Measurements from ENCODE around the gene KRTAP4-9.
"Not testable (repeated sequence)": the region's sequence is repeated elsewhere in the genome, so short reads cannot be mapped to it uniquely, and the experiment has no call there.

The KRTAP4-9 gene

DNA sequence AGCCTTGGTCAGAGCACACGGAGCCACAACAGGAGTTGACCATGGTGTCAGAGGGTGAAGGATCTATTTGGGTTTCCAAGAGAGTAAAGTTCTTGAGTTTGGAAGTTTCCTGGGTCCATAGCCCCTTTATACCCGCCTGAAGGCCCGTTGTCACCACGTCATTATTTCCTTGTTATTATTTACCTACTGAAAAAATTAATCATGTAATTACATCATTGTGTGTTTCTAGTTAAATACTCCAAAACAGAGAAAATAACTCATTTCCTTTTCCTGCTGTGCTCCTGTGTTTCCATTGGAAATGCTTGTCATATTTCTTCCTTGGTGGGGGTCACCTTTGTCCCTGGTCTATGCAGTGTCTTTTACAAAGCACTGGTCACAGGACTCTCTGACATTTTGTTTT is 7.1 kb upstream of the KRTAP4-9 start, which contains the start of gene KRTAP4-8:
TSS of gene KRTAP4-8 (minus strand) at position 101 of the 400 bp plus-strand sequence. CDS start at position 43, 58 bp downstream.
- no peak for DNase-seq (ENCODE audit: low read depth in 2 of 2)

DNA sequence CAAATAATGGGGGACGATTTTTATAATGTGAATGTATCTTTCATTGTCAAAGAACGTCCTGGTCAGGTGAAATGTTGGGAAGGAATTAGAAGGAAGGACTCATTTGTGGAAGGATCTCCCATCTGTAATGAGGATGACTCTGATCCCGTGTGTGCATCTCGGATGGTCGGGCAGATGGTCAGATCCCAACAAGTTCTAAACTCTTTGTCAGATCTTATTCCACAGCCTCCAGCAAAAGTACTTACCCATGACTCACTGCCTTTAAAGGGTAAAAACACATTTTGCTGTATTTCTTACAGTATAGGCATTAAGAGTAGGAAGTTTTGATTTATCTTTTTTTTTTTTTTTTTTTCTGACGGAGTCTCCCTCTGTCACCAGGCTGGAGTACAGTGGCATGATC is 6.7 kb upstream of the KRTAP4-9 start:
- DNase-seq (ENCODE audit: low read depth in 2 of 2), result no peak

DNA sequence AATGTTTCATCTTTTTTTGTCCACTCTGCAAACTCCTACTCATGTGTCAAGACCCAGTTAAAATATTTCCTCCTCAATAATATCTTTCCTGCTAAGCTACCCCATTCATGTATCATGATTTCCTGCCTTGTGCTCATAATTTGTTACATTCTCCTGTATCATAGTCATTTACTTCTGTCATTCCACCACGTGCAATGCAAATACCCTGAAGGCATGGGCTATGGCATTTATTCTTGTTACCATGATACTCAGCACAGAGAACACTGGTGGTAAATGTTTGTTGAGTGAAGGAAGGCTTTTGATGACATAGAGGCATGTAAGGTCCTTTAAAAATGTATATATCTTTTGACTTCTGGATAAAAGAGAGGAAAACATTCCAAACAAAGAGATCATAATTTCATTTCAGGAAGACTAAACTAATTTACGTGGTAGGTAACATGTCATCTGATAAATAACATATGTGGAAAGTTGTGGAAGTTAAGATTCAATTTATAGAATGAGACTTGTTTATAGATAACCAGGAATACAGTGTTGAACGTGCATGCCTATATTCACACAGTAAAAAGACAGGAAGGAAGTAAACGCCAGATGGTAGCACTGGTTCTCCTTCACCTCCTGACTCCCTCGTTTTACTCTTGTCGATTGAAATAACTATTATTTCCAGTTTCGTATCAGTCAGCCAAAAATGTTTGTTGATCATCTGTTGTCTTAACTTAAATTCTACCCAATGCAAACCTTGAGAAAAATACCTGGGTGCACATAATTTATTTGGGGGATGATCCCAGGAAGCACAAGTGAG is 5.3 kb upstream of the KRTAP4-9 start:
- peak; percentile 68 to 69 for DNase-seq (ENCODE audit: low read depth in 2 of 2)

DNA sequence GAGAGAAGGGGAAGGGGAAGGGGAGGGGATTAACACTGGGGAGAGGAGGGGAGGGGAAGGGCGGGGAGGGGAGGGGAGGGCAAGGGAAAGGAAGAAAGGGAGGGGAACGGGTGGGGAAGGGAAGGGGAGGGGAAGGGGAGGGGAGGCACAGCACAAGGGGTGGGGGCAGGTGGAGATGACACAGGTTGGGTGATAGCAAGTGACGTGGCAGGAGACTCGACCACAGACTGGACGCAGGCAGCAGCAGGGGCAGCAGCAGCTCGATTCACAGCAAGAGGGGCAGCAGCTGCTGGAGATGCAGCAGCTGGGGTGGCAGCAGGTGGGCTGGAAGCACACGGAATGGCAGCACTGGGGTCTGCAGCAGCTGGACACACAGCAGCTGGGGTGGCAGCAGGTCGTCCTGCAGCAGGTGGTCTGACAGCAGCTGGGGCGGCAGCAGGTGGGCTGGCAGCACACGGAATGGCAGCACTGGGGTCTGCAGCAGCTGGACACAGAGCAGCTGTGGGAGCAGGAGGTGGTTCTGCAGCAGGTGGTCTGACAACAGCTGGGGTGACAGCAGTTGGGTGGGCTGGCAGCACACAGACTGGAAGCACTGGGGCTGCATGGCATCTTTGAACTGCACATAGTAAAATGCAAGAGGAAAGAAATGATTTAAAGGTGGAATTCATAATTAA is 3.5 kb upstream of the KRTAP4-9 start, which contains the start of gene KRTAP4-16:
TSS of gene KRTAP4-16 (minus strand) at position 624 of the 674 bp plus-strand sequence. CDS start at position 624, 0 bp downstream.
- DNase-seq (ENCODE audit: low read depth in 2 of 2), result no peak

DNA sequence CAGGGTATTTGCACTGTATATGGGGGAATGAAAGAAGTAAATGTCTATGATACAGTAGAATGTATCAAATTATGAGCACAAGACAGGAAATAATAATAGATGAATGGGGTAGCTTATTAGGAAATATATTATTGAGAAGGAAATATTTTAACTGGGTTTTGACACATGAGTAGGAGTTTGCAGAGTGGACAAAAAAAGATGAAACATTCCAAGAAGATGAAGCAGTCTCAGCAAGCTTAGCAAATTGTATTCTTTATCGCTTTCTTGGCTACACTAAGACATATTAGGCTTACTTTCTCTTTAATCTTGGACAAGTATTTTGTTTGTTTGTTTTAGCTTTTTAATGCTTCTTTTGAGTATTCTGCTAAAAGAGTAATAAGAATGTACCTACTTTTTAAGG is 1.3 kb upstream of the KRTAP4-9 start:
- no peak for DNase-seq (ENCODE audit: low read depth in 2 of 2)

DNA sequence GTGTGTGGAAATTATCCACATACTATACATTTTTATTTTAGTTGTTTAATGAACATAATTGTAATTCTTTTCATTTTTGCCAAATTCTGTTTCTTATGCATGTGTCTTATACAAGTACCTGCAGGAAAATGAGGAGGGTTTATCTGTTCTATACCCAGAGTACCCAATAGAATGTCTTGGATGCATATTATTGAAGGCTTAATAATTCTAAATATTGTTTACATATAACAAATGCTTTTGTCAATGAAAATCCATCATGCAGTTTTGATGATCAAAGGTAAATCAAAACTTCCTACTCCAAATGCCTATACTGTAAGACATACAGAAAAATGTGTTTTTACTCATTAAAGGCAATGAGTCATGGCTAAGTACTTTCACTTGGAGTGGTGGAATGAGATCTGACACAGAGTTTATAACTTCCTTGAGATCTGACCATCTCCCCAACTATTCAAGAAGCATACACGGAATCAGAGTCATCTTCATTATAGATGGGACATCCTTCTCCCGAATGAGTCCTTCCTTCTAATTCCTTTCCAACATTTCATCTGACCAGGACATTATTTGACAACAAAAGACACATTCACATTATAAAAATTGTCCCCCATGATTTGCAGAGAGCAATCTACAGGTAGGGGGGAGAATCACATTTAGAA is 677 bp upstream of the KRTAP4-9 start:
- DNase-seq (ENCODE audit: low read depth in 2 of 2), result peak; percentile 54 to 61

DNA sequence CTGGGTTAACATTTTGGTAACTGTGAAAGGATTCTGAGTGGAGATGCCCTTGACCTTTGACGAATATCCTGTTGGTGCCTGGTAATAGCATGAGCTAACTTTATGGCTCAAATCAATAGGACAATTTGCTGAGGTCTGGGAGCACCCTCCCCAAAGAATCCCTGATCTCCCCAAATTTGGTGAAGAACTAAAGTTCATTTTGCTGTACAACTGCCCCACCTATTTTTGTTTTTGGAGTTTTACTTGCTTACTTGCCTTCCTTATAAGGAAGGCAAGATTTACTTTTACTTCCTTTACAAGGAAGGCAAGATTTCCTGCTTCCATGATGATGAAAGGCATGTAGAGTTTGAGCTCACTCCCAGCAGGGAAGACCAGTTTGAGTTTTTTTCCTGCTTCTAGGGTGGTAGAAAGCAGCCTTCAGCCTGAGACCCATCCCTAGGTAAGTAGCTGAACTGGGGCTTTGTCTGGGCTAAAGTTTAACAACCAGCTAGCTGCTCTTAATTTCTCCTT is 2.8 kb downstream of the KRTAP4-9 start:
- DNase-seq (ENCODE audit: low read depth in 2 of 2), result no peak

DNA sequence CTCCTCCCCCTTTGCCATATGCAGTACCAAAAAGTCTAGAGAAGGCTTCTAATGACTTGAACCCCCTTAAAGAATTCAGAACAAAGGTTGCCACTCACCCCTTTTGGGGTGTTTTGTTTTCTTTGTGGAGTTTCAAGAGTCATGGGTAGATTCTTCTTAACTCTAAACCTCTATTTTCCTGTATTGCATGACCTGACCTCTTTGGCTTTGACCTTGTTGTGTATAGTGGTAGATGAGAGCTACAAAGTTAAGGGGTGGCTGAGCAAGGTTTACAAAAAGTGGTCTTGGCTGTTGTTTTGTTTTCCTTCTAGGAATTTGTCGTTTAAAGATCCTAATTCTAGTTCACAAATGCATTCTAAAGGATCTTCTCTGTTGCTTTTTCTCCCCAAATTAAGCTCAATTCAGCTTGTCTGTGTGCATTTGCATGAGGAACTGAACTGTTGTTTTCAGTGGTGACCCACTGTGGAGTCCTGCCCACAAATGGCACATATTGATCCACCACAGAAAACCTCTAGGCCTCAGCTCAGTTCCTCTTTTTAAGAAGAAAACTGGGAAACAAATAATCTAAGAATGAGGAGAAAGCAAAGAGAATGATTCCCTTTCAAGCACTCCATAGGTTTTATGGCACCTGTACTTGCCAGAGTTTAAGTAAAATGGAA is 3.7 kb downstream of the KRTAP4-9 start:
- not testable (repeated sequence) for DNase-seq (ENCODE audit: low read depth in 2 of 2)

DNA sequence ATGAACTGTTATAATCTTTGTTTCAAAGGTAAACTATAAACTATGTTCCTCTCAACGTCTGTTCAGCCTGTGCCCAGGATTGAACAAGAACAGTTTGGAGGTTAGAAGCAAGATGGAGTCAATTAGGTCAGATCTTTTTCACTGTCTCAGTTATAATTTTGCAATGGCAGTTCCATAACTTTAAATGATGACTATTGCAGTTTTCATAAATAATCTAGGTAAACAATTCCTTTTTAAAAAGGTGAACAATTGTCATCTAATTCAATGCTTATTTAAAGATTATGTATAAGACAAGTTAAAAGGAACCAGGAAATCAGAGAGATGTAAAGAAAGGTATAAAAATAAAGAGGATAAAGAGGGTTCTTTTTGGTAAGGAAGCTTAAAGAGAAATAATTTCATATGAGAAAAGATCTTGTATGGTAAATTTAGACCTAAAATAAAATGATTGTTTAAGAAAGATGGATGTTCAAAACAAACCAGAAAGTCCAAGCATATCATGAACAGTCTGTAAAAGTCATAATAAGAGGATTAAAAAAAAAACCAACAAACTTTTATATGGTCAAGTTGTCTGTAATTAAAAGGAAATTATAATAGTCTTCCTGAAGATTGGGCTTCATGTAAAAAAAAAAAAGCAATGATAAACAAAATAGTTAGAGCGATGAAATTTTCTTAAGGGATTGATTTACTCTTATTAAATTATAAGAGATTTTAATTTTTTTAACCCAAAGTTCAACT is 6.1 kb downstream of the KRTAP4-9 start:
- no peak for DNase-seq (ENCODE audit: low read depth in 2 of 2)

DNA sequence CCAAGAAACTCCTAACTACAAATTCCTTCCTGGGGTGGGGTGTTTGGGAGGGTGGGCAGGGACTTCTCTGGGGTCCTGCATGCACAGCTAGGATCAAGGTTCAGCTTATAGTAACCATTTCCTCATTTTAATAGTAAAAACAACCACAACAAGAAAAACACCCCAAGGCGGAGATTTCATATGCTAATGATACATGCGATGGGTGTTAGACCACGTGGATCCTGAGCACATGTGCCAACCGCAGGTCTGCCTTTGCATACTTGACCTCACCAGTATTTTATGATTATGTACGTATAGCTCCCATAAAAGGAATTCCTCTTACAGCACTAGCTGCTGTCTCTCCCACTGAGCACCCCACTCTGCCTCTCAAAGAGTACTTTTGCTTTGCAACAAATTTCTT is 11.1 kb downstream of the KRTAP4-9 start:
- DNase-seq (ENCODE audit: low read depth in 2 of 2), result peak; percentile 24 to 33

DNA sequence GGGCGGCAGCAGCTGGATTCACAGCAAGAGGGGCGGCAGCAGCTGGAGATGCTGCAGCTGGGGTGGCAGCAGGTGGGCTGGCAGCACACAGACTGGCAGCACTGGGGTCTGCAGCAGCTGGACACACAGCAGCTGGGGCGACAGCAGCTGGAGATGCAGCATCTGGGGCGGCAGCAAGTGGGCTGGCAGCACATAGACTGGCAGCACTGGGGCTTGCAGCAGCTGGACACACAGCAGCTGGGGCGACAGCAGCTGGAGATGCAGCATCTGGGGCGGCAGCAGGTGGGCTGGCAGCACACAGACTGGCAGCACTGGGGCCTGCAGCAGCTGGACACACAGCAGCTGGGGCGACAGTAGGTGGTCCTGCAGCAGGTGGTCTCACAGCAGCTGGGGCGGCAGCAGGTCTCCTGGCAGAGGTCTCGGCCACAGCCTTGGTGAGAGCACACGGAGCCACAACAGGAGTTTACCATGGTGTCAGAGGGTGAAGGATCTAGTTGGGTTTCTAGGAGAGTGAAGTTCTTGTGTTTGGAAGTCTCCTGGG is 12.7 kb downstream of the KRTAP4-9 start, which contains the start of gene KRTAP4-11:
TSS of gene KRTAP4-11 (minus strand) at position 528 of the 541 bp plus-strand sequence. CDS start at position 470, 58 bp downstream.
- not testable (repeated sequence) for DNase-seq (ENCODE audit: low read depth in 2 of 2)

DNA sequence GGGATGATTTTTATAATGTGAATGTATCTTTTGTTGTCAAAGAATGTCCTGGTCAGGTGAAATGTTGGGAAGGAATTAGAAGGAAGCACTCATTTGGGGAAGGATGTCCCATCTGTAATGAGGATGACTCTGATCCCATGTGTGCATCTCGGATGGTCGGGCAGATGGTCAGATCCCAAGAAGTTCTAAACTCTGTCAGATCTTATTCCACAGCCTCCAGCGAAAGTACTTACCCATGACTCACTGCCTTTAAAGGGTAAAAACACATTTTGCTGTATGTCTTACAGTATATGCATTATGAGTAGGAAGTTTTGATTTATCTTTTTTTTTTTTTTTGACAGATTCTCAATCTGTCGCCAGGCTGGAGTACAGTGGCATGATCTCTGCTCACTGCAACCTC is 13.5 kb downstream of the KRTAP4-9 start:
- DNase-seq (ENCODE audit: low read depth in 2 of 2), result no peak

DNA sequence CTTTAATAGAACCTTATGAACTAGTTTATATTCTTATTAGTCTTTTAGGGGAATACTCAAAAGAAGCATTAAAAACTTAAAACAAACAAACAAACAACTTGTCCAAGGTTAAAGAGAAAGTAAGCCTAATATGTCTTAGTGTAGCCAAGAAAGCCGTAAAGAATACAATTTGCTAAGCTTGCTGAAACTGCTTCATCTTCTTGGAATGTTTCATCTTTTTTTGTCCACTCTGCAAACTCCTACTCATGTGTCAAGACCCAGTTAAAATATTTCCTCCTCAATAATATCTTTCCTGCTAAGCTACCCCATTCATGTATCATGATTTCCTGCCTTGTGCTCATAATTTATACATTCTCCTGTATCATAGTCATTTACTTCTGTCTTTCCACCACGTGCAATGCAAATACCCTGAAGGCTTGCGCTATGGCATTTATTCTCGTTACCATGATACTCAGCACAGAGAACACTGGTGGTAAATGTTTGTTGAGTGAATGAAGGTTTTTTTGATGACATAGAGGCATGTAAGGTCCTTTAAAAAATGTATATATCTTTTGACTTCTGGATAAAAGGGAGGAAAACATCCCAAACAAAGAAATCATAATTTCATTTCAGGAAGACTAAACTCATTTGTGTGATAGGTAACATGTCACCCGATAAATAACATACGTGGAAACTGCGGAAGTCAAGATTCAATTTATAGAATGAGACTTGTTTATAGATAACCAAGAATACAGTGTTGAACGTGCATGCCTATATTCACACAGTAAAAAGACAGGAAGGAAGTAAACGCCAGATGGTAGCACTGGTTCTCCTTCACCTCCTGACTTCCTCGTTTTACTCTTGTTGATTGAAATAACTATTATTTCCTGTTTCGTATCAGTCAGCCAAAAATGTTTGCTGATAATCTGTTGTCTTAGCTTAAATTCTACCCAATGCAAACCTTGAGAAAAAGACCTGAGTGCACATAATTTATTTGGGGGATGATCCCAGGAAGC is 14.8 kb downstream of the KRTAP4-9 start:
- DNase-seq (ENCODE audit: low read depth in 2 of 2), result not testable (repeated sequence)

DNA sequence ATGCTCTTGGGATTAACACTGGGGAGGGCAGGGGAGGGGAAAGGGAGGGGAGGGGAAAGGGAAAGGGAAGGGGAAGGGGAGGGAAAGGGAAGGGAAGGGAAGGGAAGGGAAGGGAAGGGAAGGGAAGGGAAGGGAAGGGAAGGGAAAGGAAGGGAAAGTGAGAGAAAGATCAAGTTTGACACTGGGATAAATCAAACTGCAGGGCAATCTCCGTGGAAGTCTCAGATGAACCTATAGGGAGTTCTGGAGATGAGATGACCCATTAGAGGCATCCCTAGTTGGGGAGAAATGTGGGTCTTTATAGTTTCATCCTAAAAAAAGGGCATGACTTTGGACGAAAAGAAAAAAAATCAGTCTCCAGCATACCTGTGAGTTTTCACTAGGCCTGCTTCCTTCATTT is 16.6 kb downstream of the KRTAP4-9 start:
- no peak for DNase-seq (ENCODE audit: low read depth in 2 of 2)

DNA sequence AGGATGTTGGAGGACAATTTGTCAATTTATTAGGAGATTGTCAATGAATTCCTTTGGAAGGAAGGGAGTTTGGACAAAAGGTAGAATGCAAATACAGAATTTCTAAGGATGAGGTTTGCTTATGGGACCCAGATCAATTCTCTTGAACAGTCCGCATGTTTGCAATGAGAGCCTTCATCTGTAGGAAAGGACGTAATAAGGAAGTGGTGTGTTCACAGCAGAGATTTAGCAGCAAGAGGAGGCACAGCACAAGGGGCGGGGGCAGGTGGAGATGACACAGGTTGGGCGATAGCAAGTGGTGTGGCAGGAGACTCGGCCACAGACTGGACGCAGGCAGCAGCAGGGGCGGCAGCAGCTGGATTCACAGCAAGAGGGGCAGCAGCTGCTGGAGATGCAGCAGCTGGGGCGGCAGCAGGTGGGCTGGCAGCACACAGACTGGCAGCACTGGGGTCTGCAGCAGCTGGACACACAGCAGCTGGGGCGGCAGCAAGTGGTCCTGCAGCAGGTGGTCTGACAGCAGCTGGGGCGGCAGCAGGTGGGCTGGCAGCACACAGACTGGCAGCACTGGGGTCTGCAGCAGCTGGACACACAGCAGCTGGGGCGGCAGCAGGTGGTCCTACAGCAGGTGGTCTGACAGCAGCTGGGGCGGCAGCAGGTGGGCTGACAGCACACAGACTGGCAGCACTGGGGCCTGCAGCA is 18.3 kb downstream of the KRTAP4-9 start:
- DNase-seq (ENCODE audit: low read depth in 2 of 2), result not testable (repeated sequence)

DNA sequence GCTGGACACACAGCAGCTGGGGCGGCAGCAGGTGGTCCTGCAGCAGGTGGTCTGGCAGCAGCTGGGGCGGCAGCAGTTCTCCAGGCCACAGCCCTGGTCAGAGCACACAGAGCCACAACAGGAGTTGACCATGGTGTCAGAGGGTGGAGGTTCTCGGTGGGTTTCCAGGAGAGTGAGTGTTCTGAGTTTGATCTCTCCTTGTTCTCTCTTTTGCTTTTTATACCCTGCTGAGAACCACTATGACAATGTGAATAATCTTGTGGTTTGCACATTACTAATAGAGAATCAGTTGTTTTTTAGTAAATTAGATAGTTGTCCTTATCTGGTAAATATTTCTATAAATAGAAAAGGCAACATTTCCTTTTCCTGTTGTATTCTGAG is 18.8 kb downstream of the KRTAP4-9 start, which contains the start of gene KRTAP4-12:
TSS of gene KRTAP4-12 (minus strand) at position 192 of the 381 bp plus-strand sequence. CDS start at position 132, 60 bp downstream.
- not testable (repeated sequence) for DNase-seq (ENCODE audit: low read depth in 2 of 2)

DNA sequence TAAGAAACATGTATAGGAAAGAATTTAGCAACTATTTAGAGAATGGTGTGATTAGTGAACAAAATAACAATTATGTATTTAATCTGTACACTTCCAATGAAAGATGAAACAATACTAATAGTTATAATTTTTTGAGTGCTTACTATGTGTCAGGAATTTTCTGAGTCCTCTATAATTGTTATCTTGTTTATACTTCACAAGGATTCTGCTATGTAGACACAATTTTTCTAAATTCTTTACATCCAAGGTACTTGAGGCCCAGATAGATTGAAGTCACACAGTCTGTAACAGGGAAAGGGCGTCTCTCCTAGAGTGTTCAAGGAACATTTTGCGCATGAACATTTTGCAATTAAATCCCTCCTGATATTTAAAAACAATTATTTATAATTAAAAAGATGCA is 19.9 kb downstream of the KRTAP4-9 start:
- DNase-seq (ENCODE audit: low read depth in 2 of 2), result no peak

DNA sequence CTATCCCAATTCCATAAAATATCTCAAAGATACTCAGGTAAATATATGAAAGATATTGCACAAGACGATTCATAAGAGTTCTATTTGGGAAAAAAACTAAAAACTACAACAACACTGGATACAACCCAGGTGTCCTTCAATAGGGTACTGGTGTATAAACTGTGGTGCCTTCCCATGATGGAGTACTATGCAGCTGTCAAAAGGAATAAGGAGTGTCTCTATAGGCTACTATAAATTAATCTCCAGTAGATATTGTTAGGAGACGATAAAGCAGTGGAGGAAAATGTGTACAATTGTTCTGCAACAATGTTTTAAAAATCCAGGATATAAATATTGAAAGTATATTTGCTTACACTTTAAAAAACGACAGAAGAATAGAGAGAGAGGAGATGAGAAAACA is 21.2 kb downstream of the KRTAP4-9 start:
- DNase-seq (ENCODE audit: low read depth in 2 of 2), result no peak

DNA sequence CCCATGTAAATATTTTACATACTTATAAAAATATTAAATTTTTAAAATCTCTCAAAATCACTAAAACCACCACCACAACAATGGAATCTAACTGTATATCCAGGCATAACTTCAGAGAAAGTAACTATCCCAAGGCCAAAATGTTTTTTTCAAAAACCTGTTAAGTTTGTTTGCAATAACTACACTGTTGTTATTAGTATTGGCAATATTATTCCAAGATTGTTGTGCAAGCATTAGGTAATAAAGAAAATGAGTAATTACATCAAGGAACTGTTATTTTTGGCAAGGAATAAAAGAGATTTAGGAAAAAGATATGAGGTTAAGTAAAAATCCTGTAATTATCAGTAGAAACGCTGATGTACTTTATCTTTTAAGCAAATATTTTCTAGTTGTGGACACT is 22.2 kb downstream of the KRTAP4-9 start:
- DNase-seq (ENCODE audit: low read depth in 2 of 2), result no peak

Measured in fibroblast of skin of left quadriceps (primary cell).